Measurements from ENCODE around the gene PDXP. TPM values are rescaled to one million over a fixed set of nuclear protein-coding genes. Genes with fewer than 3 reads are reported as not detected.

The PDXP gene
- total and polyA plus RNA-seq, 9 of the 15 experiments (the other 6 are each of a cell fraction or from before 2014, with no cell fraction given) = 7.9 to 54.2 (median 38.8) TPM

DNA sequence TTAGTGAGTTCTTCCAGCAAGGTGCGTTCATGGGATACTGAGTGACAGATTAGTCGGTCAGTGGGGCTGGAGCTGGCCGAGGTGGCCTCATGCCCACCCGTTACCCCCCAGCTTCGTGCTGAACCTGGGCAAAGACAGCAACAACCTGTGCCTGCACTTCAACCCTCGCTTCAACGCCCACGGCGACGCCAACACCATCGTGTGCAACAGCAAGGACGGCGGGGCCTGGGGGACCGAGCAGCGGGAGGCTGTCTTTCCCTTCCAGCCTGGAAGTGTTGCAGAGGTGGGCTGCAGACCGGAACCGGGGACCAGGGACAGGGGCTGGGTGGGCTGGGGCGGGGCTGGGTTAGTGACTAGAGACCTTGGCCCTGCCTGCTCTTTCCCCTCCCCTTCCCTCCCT is 19.8 kb downstream of the PDXP start:
- H2AFZ ChIP-seq (ENCODE audit: low read depth, low read length) = no peak overlapping the region
- no peak for ATAC-seq
- 90% methylated on average over 15 of the region's 18 CpGs for WGBS (ENCODE audit: insufficient coverage, low coverage, missing lambda C conversion rate)
- DNase-seq (ENCODE audit: extremely low read depth in 1 of 4, low spot score in 3 of 4) = no peak
- in situ Hi-C loops (cut with MboI) = no loop called here
- POLR2A ChIA-PET = no interaction called here
- H3K9ac ChIP-seq (ENCODE audit: insufficient read depth in 1 of 2, low read depth in 2 of 2, low read length in 2 of 2) = peak overlapping the region in 1 of 2 experiments; percentile 74; a peak in 2 of 4 replicates
- no peaks in the 10 kb centered on the region for H3K9me1 ChIP-seq (ENCODE audit: control insufficient read depth, insufficient read depth, low read length)
- no peak overlapping the region for H3K4me2 ChIP-seq (ENCODE audit: insufficient read depth, low read length)
- H3K79me2 ChIP-seq (ENCODE audit: control insufficient read depth, insufficient read depth, low read length) = peaks cover 23% of the 10 kb centered on the region
- intact Hi-C loops (cut with micrococcal nuclease) = no loop called here
- CTCF ChIA-PET (ENCODE audit: low intra/inter-chr PET ratio) = no interaction called here
- no peak overlapping the region for H3K4me3 ChIP-seq
- FAIRE-seq = no peak
- H3K27ac ChIP-seq (ENCODE audit: extremely low read depth, low read depth, low read length) = no peak overlapping the region; the same call in 2 of the 3 replicates
- no TSS peak for BruUV-seq (replicated peaks)
- H3K36me3 ChIP-seq (ENCODE audit: control insufficient read depth, insufficient read depth, low read length) = peaks cover 5% of the 10 kb centered on the region; the same call in 1 of the 3 replicates
- TF ChIP-seq MAFK (IDR thresholded peaks at IDR 0.05; ENCODE audit: low read length) (no peak), RBFOX2 (IDR thresholded peaks at IDR 0.05; ENCODE audit: low read depth, low read length) (peak; percentile 39; the same call in 1 of the 2 replicates), XRCC5 (IDR thresholded peaks at IDR 0.05; ENCODE audit: low read depth, low read length) (no peak), THRAP3 (IDR thresholded peaks at IDR 0.05; ENCODE audit: borderline replicate concordance) (no peak), POLR2G (IDR thresholded peaks at IDR 0.05; ENCODE audit: low read depth, low read length) (0 out of 2 replicates have a peak, but pooled peaks have one; percentile 14)
- no peaks in the 10 kb centered on the region for H4K20me1 ChIP-seq (replicated peaks; ENCODE audit: control insufficient read depth, insufficient read depth, low read length)
- no peaks in the 10 kb centered on the region for H3K27me3 ChIP-seq (ENCODE audit: control insufficient read depth in 2 of 2, insufficient read depth in 2 of 2, low read length in 2 of 2)
- peaks cover 9 to 62% of the 10 kb centered on the region in 2 experiments; a peak in 4 of 5 replicates for H3K4me1 ChIP-seq (replicated peaks in 1 of 2; ENCODE audit: control insufficient read depth in 2 of 2, insufficient read depth in 2 of 2, low read length in 2 of 2)
- no peaks in the 10 kb centered on the region for H3K9me3 ChIP-seq (replicated peaks; ENCODE audit: control insufficient read depth, insufficient read depth, low read depth, low read length)

DNA sequence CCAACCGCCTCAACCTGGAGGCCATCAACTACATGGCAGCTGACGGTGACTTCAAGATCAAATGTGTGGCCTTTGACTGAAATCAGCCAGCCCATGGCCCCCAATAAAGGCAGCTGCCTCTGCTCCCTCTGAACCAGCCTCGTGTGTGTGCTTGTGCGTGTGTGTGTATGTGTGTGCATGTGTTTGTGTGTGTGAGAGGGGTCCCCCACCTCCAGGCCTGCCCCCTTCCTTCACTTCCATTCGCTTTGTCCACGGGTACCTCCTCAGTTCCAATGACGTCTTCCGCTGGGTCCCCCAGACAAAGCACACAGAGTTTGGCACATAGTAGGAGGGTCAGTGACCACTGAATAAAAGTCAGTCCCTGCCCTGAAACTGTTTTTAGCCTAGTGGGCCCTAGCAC is 21.1 kb downstream of the PDXP start:
- Histone ChIP-seq H3K79me2 (ENCODE audit: control insufficient read depth, insufficient read depth, low read length) (peaks cover 23% of the 10 kb centered on the region), H3K36me3 (ENCODE audit: control insufficient read depth, insufficient read depth, low read length) (peaks cover 5% of the 10 kb centered on the region; the same call in 1 of the 3 replicates), H2AFZ (ENCODE audit: low read depth, low read length) (no peak overlapping the region), H3K4me1 (replicated peaks in 1 of 2; ENCODE audit: control insufficient read depth in 2 of 2, insufficient read depth in 2 of 2, low read length in 2 of 2) (peaks cover 9 to 50% of the 10 kb centered on the region in 2 experiments; a peak in 4 of 5 replicates), H3K9me1 (ENCODE audit: control insufficient read depth, insufficient read depth, low read length) (no peaks in the 10 kb centered on the region), H3K9ac (ENCODE audit: insufficient read depth in 1 of 2, low read depth in 2 of 2, low read length in 2 of 2) (0 out of 4 replicates have a peak overlapping the region, but pooled peaks of 1 of the 2 experiments have one; percentile 36), H3K27me3 (ENCODE audit: control insufficient read depth in 2 of 2, insufficient read depth in 2 of 2, low read length in 2 of 2) (no peaks in the 10 kb centered on the region), H3K27ac (ENCODE audit: extremely low read depth, low read depth, low read length) (no peak overlapping the region), H3K4me3 (no peak overlapping the region), H4K20me1 (replicated peaks; ENCODE audit: control insufficient read depth, insufficient read depth, low read length) (no peaks in the 10 kb centered on the region), H3K4me2 (ENCODE audit: insufficient read depth, low read length) (no peak overlapping the region), H3K9me3 (replicated peaks; ENCODE audit: control insufficient read depth, insufficient read depth, low read depth, low read length) (no peaks in the 10 kb centered on the region)
- in situ Hi-C loops (cut with MboI) = no loop called here
- POLR2A ChIA-PET = interaction anchor here (0.6 to 1.2 kb wide), 4 partner anchors 11 to 254 kb away, joined by 3 to 6 read pairs (median 4); no protein-coding TSS in a partner anchor
- FAIRE-seq (no peak), ATAC-seq (no peak), DNase-seq (ENCODE audit: extremely low read depth in 1 of 4, low spot score in 3 of 4) (no peak)
- no TSS peak for BruUV-seq (replicated peaks)
- CTCF ChIA-PET (ENCODE audit: low intra/inter-chr PET ratio) = no interaction called here
- intact Hi-C loops (cut with micrococcal nuclease) = no loop called here
- WGBS (ENCODE audit: insufficient coverage, low coverage, missing lambda C conversion rate) = 89% methylated on average over 7 of the region's 8 CpGs
- TF ChIP-seq NUFIP1 (IDR thresholded peaks at IDR 0.05; ENCODE audit: partially characterized antibody) (no peak), STAG1 (CRISPR knock-in tag; IDR thresholded peaks at IDR 0.05; ENCODE audit: borderline replicate concordance) (no peak), LCOR (CRISPR knock-in tag; IDR thresholded peaks at IDR 0.05) (no peak), KLF13 (tag; IDR thresholded peaks at IDR 0.05; ENCODE audit: borderline replicate concordance, low read depth) (no peak), RFX7 (CRISPR knock-in tag; IDR thresholded peaks at IDR 0.05) (no peak), HNRNPUL1 (IDR thresholded peaks at IDR 0.05; ENCODE audit: low read length) (no peak), BACH1 (tag; IDR thresholded peaks at IDR 0.05) (no peak), RBM14 (IDR thresholded peaks at IDR 0.05; ENCODE audit: borderline replicate concordance, insufficient read depth, low read depth, low read length) (no peak), ZBTB17 (CRISPR knock-in tag; IDR thresholded peaks at IDR 0.05) (no peak), PHB (CRISPR knock-in tag; IDR thresholded peaks at IDR 0.05) (no peak), CHD2 (IDR thresholded peaks at IDR 0.05; ENCODE audit: low read depth, low read length) (no peak)
- TF ChIP-seq, protein P1, sequence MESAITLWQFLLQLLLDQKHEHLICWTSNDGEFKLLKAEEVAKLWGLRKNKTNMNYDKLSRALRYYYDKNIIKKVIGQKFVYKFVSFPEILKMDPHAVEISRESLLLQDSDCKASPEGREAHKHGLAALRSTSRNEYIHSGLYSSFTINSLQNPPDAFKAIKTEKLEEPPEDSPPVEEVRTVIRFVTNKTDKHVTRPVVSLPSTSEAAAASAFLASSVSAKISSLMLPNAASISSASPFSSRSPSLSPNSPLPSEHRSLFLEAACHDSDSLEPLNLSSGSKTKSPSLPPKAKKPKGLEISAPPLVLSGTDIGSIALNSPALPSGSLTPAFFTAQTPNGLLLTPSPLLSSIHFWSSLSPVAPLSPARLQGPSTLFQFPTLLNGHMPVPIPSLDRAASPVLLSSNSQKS (CRISPR knock-in tag; IDR thresholded peaks at IDR 0.05) = no peak
